ENCODE results near the gene ITM2C. TPM values are rescaled to one million over a fixed set of nuclear protein-coding genes. Genes with fewer than 3 reads are reported as not detected.
A peak's percentile ranks its signal among the peaks of the same experiment; 100 is the strongest.

The ITM2C gene
- total and polyA plus RNA-seq, 2 experiments from 2014 or later = 241 to 367 TPM

DNA sequence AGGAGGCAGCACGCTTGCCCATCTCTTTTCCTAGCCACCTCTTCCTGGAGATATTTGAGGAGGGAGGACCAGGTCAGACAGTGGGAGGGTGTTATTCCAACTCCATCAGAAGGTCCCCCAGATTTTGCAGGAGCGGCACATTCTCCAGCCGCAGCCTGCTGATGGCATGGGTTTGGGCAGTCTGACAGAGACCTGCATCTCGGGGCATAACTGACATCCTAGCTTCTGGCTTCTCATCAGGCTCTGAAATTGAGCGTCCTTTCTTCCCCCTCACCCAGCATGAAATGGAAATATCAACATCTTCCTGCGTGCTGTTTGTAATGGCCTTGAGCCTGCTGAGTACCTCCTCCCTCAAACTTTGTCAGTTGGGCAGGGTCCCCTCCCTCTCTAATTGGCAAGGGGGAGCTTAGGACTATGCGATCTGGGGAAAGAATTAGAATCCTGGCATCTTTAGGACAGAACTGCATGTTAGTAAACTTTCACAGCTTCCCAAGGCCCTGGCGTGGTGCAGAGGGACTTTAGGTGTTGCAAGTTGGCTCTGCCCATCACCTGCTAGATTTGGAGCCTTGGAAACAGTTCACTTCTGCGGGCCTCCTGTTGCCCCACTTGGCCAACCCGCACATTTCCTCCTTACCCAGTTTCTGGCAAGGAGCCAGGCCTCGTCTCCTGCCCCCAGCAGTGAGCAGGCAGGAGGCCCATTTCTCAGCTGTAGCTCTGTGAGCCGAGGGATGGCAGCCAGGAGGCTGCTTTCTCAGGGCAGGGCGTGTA, 2.2 kb downstream of the ITM2C start (continued):
- TF ChIP-seq, protein P1, sequence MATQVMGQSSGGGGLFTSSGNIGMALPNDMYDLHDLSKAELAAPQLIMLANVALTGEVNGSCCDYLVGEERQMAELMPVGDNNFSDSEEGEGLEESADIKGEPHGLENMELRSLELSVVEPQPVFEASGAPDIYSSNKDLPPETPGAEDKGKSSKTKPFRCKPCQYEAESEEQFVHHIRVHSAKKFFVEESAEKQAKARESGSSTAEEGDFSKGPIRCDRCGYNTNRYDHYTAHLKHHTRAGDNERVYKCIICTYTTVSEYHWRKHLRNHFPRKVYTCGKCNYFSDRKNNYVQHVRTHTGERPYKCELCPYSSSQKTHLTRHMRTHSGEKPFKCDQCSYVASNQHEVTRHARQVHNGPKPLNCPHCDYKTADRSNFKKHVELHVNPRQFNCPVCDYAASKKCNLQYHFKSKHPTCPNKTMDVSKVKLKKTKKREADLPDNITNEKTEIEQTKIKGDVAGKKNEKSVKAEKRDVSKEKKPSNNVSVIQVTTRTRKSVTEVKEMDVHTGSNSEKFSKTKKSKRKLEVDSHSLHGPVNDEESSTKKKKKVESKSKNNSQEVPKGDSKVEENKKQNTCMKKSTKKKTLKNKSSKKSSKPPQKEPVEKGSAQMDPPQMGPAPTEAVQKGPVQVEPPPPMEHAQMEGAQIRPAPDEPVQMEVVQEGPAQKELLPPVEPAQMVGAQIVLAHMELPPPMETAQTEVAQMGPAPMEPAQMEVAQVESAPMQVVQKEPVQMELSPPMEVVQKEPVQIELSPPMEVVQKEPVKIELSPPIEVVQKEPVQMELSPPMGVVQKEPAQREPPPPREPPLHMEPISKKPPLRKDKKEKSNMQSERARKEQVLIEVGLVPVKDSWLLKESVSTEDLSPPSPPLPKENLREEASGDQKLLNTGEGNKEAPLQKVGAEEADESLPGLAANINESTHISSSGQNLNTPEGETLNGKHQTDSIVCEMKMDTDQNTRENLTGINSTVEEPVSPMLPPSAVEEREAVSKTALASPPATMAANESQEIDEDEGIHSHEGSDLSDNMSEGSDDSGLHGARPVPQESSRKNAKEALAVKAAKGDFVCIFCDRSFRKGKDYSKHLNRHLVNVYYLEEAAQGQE (IDR thresholded peaks at IDR 0.05; ENCODE audit: unreplicated experiment) = no peak
- TF ChIP-seq, protein P2, sequence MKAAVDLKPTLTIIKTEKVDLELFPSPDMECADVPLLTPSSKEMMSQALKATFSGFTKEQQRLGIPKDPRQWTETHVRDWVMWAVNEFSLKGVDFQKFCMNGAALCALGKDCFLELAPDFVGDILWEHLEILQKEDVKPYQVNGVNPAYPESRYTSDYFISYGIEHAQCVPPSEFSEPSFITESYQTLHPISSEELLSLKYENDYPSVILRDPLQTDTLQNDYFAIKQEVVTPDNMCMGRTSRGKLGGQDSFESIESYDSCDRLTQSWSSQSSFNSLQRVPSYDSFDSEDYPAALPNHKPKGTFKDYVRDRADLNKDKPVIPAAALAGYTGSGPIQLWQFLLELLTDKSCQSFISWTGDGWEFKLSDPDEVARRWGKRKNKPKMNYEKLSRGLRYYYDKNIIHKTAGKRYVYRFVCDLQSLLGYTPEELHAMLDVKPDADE (IDR thresholded peaks at IDR 0.05) = no peak
- TF ChIP-seq STAT1 (IDR thresholded peaks at IDR 0.05; ENCODE audit: unreplicated experiment) (no peak), POLR2AphosphoS5 (IDR thresholded peaks at IDR 0.05; ENCODE audit: low read depth) (no peak), ZNF331 (CRISPR knock-in tag; IDR thresholded peaks at IDR 0.05; ENCODE audit: low read depth) (no peak), EZH2 (IDR thresholded peaks at IDR 0.05; ENCODE audit: low read depth, unreplicated experiment) (no peak)

DNA sequence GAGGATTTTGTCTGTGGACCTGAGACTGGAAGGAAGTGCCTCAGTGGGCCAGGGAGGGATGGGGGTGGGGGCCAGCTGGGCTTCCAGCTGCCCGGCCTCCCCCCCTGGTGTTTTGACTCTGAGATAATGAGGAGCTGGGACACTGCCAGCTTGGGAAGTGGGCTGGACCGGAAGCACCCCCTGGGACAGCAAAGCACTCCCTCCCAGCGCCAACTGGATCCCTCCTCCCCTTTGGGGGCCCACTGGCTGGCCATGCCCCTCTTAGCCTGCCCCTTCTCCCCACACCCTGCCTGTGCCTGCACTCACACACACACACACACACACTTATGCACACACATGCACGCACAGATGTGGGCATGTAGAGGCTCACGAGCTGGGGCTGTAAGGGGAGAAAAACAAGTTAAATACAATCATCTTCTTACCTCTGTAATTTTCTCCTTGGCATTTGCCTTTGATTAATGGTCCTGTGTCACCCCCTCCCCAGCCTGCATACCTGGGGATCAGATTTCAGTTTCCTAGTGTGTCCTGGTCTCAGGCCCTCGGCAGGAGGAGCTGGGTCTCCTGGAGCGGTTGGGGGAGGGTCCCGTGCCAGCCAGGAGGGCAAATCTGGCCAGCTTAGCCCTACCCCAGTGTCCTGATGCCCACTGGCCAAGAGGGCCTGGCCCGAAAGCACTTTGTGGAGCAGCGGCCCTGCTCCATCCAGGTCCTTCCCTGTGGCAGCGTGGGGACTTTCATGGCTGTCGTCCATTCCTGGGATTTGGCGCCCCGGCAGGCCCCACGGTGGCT, 3.6 kb downstream of the ITM2C start:
- peak overlapping the region; percentile 96 for H3K27ac Mint-ChIP-seq
- peak; percentile 44 for ATAC-seq
- H3K9me3 Mint-ChIP-seq = no peaks in the 10 kb centered on the region
- Histone ChIP-seq H3K79me2 (replicated peaks; ENCODE audit: insufficient read depth) (peaks cover 85% of the 10 kb centered on the region), H3K27ac (ENCODE audit: low read depth) (peak overlapping the region; percentile 97), H3F3A (replicated peaks; ENCODE audit: low read depth) (peaks cover 9% of the 10 kb centered on the region; the same call in 1 of the 2 replicates), H4K20me1 (replicated peaks; ENCODE audit: insufficient read depth) (peaks cover 32% of the 10 kb centered on the region), H3K36me3 (ENCODE audit: insufficient read depth) (no peaks in the 10 kb centered on the region), H3K4me1 (ENCODE audit: insufficient read depth) (peaks cover 67% of the 10 kb centered on the region), H2AFZ (no peak overlapping the region), H3K4me2 (peak overlapping the region; percentile 85), H3K4me3 (peak overlapping the region; percentile 53), H3K27me3 (ENCODE audit: insufficient read depth) (no peaks in the 10 kb centered on the region), H3K9me2 (ENCODE audit: insufficient read depth) (no peaks in the 10 kb centered on the region)
- H3K27me3 Mint-ChIP-seq (ENCODE audit: insufficient read depth, low read depth, poor library complexity) = peaks cover 25% of the 10 kb centered on the region
- H3K4me3 Mint-ChIP-seq = peak overlapping the region; percentile 75
- DNase-seq (ENCODE audit: low spot score) = peak; percentile 88
- peaks cover 23% of the 10 kb centered on the region for H3K36me3 Mint-ChIP-seq (ENCODE audit: low read depth)
- peaks cover 70% of the 10 kb centered on the region for H3K4me1 Mint-ChIP-seq
- TF ChIP-seq ZNF114 (CRISPR knock-in tag; IDR thresholded peaks at IDR 0.05) (no peak), EZH2 (IDR thresholded peaks at IDR 0.05; ENCODE audit: low read depth, unreplicated experiment) (no peak), ZNF331 (CRISPR knock-in tag; IDR thresholded peaks at IDR 0.05; ENCODE audit: low read depth) (no peak), POLR2AphosphoS5 (IDR thresholded peaks at IDR 0.05; ENCODE audit: low read depth) (peak; percentile 14; the same call in 1 of the 2 replicates), NANOG (IDR thresholded peaks at IDR 0.05; ENCODE audit: borderline replicate concordance) (no peak)
- TF ChIP-seq, protein P3, sequence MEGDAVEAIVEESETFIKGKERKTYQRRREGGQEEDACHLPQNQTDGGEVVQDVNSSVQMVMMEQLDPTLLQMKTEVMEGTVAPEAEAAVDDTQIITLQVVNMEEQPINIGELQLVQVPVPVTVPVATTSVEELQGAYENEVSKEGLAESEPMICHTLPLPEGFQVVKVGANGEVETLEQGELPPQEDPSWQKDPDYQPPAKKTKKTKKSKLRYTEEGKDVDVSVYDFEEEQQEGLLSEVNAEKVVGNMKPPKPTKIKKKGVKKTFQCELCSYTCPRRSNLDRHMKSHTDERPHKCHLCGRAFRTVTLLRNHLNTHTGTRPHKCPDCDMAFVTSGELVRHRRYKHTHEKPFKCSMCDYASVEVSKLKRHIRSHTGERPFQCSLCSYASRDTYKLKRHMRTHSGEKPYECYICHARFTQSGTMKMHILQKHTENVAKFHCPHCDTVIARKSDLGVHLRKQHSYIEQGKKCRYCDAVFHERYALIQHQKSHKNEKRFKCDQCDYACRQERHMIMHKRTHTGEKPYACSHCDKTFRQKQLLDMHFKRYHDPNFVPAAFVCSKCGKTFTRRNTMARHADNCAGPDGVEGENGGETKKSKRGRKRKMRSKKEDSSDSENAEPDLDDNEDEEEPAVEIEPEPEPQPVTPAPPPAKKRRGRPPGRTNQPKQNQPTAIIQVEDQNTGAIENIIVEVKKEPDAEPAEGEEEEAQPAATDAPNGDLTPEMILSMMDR (conservative IDR thresholded peaks at IDR 0.05; ENCODE audit: low read depth in 2 of 2) = no peak
